Pericardium fibroblast (primary cell): ENCODE measurements around the gene ADAMTS4. TPM values are rescaled to one million over a fixed set of nuclear protein-coding genes. Genes with fewer than 3 reads are reported as not detected.

Experiments
- total RNA-seq: library from RNA; depleted of rRNA; stranded (reverse); fragments of >200 nt; gene quantifications from 2 replicates; pipeline ENCODE4 v1.2.3, GENCODE V29; 2015

Gene ADAMTS4
- total RNA-seq, result 1.8 and 3.4 TPM in 2 replicates

GRCh38 chr1:161198897-161199431 is at the start of gene ADAMTS4:
Gene ADAMTS4, minus strand, starts transcription at chr1:161199054. Its CDS starts 427 bp downstream, at chr1:161198627.

GRCh38 chr1:161238039-161238473 is 39.2 kb upstream of the ADAMTS4 start, which contains the start of gene NR1I3:
Gene NR1I3, minus strand, starts transcription at chr1:161238203. Its CDS starts 1,638 bp downstream, at chr1:161236565.

GRCh38 chr1:161225534-161226319 is 26.9 kb upstream of the ADAMTS4 start, which contains the start of gene TOMM40L:
Gene TOMM40L, plus strand, starts transcription at chr1:161226060. Its CDS starts 430 bp downstream, at chr1:161226490.

GRCh38 chr1:161215076-161215475 is 16.2 kb upstream of the ADAMTS4 start, which contains the start of gene FCER1G:
Gene FCER1G, plus strand, starts transcription at chr1:161215295. Its CDS starts 27 bp downstream, at chr1:161215322.

GRCh38 chr1:161201836-161202712 is 3.2 kb upstream of the ADAMTS4 start, which contains the start of gene NDUFS2:
Gene NDUFS2, plus strand, starts transcription at chr1:161202367. Its CDS starts 19 bp downstream, at chr1:161202386.

GRCh38 chr1:161177112-161177935 is 21.5 kb downstream of the ADAMTS4 start, which contains the start of gene B4GALT3:
Gene B4GALT3, minus strand, starts transcription at chr1:161177507. Its CDS starts 1,447 bp downstream, at chr1:161176060.

GRCh38 chr1:161165742-161166668 is 32.8 kb downstream of the ADAMTS4 start, which contains the start of gene PPOX:
Gene PPOX, plus strand, starts transcription at chr1:161166426. Its CDS starts 422 bp downstream, at chr1:161166848.

GRCh38 chr1:161159087-161159912 is 39.6 kb downstream of the ADAMTS4 start, which contains the start of gene USP21:
Gene USP21, plus strand, starts transcription at chr1:161159500. Its CDS starts 1,141 bp downstream, at chr1:161160641.

GRCh38 chr1:161153682-161154337 is 45.0 kb downstream of the ADAMTS4 start, which contains the start of gene UFC1:
Gene UFC1, plus strand, starts transcription at chr1:161153978. Its CDS starts 20 bp downstream, at chr1:161153998.

Other genes starting within 250 kb of the ADAMTS4 start
- 0.47 TPM in 1 of 2 replicates, not detected in the other for gene ITLN2, start 244.2 kb downstream of the ADAMTS4 start, total RNA-seq
- gene F11R, start 177.9 kb downstream of the ADAMTS4 start, total RNA-seq, result 6.6 and 11.7 TPM in 2 replicates
- gene TSTD1, start 160.1 kb downstream of the ADAMTS4 start, total RNA-seq, result 37.9 TPM in 1 of 2 replicates, not detected in the other
- gene USF1, start 153.1 kb downstream of the ADAMTS4 start, total RNA-seq, result 33.5 and 36.9 TPM in 2 replicates
- not detected in 2 replicates for gene ARHGAP30, start 129.2 kb downstream of the ADAMTS4 start, total RNA-seq
- gene NECTIN4, start 109.5 kb downstream of the ADAMTS4 start, total RNA-seq, result 0.12 TPM in 1 of 2 replicates, not detected in the other
- gene KLHDC9, start 100.7 kb downstream of the ADAMTS4 start, total RNA-seq, result 0.58 and 3.3 TPM in 2 replicates
- gene PFDN2, start 81.0 kb downstream of the ADAMTS4 start, total RNA-seq, result 39.3 and 49.1 TPM in 2 replicates
- 20.6 and 24.7 TPM in 2 replicates for gene NIT1, start 80.9 kb downstream of the ADAMTS4 start, total RNA-seq
- 18.0 and 18.2 TPM in 2 replicates for gene DEDD, start 66.4 kb downstream of the ADAMTS4 start, total RNA-seq
- gene UFC1, start 45.1 kb downstream of the ADAMTS4 start, total RNA-seq, result 81.6 and 105 TPM in 2 replicates
- 9.0 and 10.4 TPM in 2 replicates for gene USP21, start 39.6 kb downstream of the ADAMTS4 start, total RNA-seq
- 6.5 and 11.8 TPM in 2 replicates for gene PPOX, start 32.6 kb downstream of the ADAMTS4 start, total RNA-seq
- 23.6 and 26.8 TPM in 2 replicates for gene B4GALT3, start 21.5 kb downstream of the ADAMTS4 start, total RNA-seq
- gene NDUFS2, start 3.3 kb upstream of the ADAMTS4 start, total RNA-seq, result 84.6 and 90.7 TPM in 2 replicates
- gene FCER1G, start 16.2 kb upstream of the ADAMTS4 start, total RNA-seq, result not detected in 2 replicates
- not detected in 2 replicates for gene APOA2, start 24.6 kb upstream of the ADAMTS4 start, total RNA-seq
- gene TOMM40L, start 27.0 kb upstream of the ADAMTS4 start, total RNA-seq, result 2.5 and 5.8 TPM in 2 replicates
- not detected in 2 replicates for gene NR1I3, start 39.1 kb upstream of the ADAMTS4 start, total RNA-seq
- gene PCP4L1, start 59.7 kb upstream of the ADAMTS4 start, total RNA-seq, result not detected in 2 replicates
- gene MPZ, start 110.9 kb upstream of the ADAMTS4 start, total RNA-seq, result 0.23 and 0.34 TPM in 2 replicates
- gene SDHC, start 115.3 kb upstream of the ADAMTS4 start, total RNA-seq, result 20.9 and 31.2 TPM in 2 replicates
- not detected in 2 replicates for gene CFAP126, start 168.8 kb upstream of the ADAMTS4 start, total RNA-seq